BE2C (cell line): ENCODE results near the gene AMIGO3.

ENCODE experiments used
- DNase-seq: peaks from one replicate; pipeline ENCODE4 v3.0.0-alpha.2; 2020
- H3K27me3 ChIP-seq: fragments of 250-450 bp; sonication (Bioruptor Pico); 2 replicates; pipeline ENCODE4 v1.5.1; 2020; ENCODE audit warnings: mild to moderate bottlenecking
- H3K36me3 ChIP-seq: fragments of 250-450 bp; sonication (Bioruptor Pico); 2 replicates; pipeline ENCODE4 v1.5.1; 2020; ENCODE audit warnings: mild to moderate bottlenecking
- H3K4me1 ChIP-seq: fragments of 250-450 bp; sonication (Bioruptor Pico); 2 replicates; pipeline ENCODE4 v1.5.1; 2020
- H3K4me3 ChIP-seq: 2 replicates; pipeline ENCODE4 v1.5.1; 2011; ENCODE audit warnings: low read depth, low read length
- H3K9me3 ChIP-seq: fragments of 250-450 bp; sonication (Bioruptor Pico); 2 replicates; pipeline ENCODE4 v1.5.1; 2020
- CTCF ChIP-seq: IDR thresholded peaks from 2 replicates; pipeline ENCODE4 v1.5.1; 2012; ENCODE audit warnings: mild to moderate bottlenecking, low read depth, low read length

Gene AMIGO3

GRCh38 chr3:49720855-49721595, 1.5 kb upstream of the AMIGO3 start:
- Histone ChIP-seq H3K27me3 (no peaks in the 10 kb centered on the region), H3K4me1 (no peaks in the 10 kb centered on the region), H3K4me3 (no peak overlapping the region), H3K36me3 (no peaks in the 10 kb centered on the region; the same call in 1 of the 2 replicates), H3K9me3 (no peaks in the 10 kb centered on the region)
- no peak for TF ChIP-seq CTCF
- no peak for DNase-seq

GRCh38 chr3:49718858-49719213, 648 bp downstream of the AMIGO3 start:
- DNase-seq = no peak
- H3K4me3 ChIP-seq = peak overlapping the region; percentile 49
- no peak for TF ChIP-seq CTCF

GRCh38 chr3:49717959-49718857, 1.3 kb downstream of the AMIGO3 start:
- Histone ChIP-seq H3K36me3 (no peaks in the 10 kb centered on the region; the same call in 1 of the 2 replicates), H3K4me3 (peak overlapping the region; percentile 49; the same call in 1 of the 2 replicates), H3K4me1 (no peaks in the 10 kb centered on the region)

More at GRCh38 chr3:49718858-49719213, 648 bp downstream of the AMIGO3 start:
- H3K4me1 ChIP-seq = no peaks in the 10 kb centered on the region
- no peaks in the 10 kb centered on the region; the same call in 1 of the 2 replicates for H3K36me3 ChIP-seq
- no peaks in the 10 kb centered on the region for H3K27me3 ChIP-seq
- no peaks in the 10 kb centered on the region for H3K9me3 ChIP-seq

DNA sequence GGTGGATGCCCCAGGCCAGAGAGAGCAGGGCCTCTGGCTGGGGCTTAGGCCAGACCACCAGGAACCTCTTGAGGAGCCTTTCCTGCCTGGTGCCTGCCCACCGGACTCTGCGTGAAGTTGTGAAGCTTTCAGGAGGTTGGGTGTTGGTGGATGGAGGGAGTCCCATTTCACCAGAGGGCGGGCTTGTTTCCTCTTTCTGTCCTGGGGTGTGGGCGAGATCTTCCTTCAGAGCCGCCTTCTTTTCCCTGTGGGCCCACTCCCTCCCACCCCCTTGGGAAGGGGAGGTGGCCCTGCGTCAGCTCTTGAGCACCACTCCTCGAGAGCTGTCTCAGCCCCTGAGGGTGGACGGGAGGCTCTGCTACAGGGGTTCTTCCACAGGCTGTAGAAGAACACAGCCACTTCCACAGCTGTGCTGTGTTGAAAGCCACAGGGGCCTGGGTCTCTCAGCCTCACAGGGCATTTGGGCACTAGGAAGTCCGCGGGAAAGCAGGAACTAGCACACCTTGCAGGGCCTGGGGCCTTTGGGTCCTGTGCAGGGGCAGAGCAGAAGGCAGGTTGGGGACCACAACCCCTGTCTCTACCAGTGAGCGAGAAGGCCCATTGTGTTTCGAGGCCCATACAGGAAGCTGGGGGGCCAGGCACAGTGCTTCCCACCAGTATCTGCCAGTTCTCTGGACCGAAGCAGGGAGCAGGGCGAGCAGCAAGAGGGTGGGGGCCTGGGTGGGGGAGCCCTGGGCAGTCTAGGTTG, 2.1 kb downstream of the AMIGO3 start:
- DNase-seq = no peak
- H3K4me1 ChIP-seq = no peaks in the 10 kb centered on the region
- TF ChIP-seq CTCF = no peak

More at GRCh38 chr3:49717959-49718857, 1.3 kb downstream of the AMIGO3 start:
- no peak for DNase-seq
- no peak for TF ChIP-seq CTCF
- Histone ChIP-seq H3K27me3 (no peaks in the 10 kb centered on the region), H3K9me3 (no peaks in the 10 kb centered on the region)

GRCh38 chr3:49716691-49717210, 2.7 kb downstream of the AMIGO3 start:
- TF ChIP-seq CTCF = no peak
- Histone ChIP-seq H3K4me1 (no peaks in the 10 kb centered on the region), H3K36me3 (no peaks in the 10 kb centered on the region), H3K27me3 (no peaks in the 10 kb centered on the region), H3K9me3 (no peaks in the 10 kb centered on the region), H3K4me3 (no peak overlapping the region)
- DNase-seq = no peak

More for the DNA sequence above, 2.1 kb downstream of the AMIGO3 start:
- no peaks in the 10 kb centered on the region for H3K27me3 ChIP-seq
- no peaks in the 10 kb centered on the region for H3K9me3 ChIP-seq
- no peaks in the 10 kb centered on the region; the same call in 1 of the 2 replicates for H3K36me3 ChIP-seq
- no peak overlapping the region for H3K4me3 ChIP-seq
